ENCODE results near the gene ARPC1A. TPM values are rescaled to one million over a fixed set of nuclear protein-coding genes. Genes with fewer than 3 reads are reported as not detected.
"Not testable (repeated sequence)": the region's sequence is repeated elsewhere in the genome, so short reads cannot be mapped to it uniquely, and the experiment has no call there.

Gene ARPC1A
- total RNA-seq, 4 donors from 2014 or later, result 98.1 to 169 (median 140) TPM

DNA sequence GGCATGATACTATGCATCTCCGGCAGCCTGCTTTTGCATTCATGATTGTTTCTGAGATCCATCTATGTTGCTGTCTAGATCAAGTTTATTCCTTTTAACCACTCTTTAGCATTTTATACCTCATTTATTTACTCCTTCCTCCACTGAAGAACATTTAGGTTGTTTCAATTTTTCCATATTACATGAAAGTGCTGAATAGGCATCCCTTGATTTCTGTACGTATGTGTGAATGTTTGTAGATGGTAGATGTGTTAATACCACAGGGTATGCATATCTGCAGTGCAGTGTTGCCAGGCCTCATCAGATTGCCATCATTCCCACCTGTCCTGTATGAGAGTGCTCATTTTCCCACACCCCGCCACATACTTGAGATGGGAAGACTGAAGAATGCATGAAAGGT is 13.9 kb downstream of the ARPC1A start:
- TF ChIP-seq POLR2AphosphoS5 (IDR thresholded peaks at IDR 0.05) (no peak), EP300 (IDR thresholded peaks at IDR 0.05) (no peak), POLR2A (IDR thresholded peaks at IDR 0.05) (no peak)
- TF ChIP-seq, protein P1, sequence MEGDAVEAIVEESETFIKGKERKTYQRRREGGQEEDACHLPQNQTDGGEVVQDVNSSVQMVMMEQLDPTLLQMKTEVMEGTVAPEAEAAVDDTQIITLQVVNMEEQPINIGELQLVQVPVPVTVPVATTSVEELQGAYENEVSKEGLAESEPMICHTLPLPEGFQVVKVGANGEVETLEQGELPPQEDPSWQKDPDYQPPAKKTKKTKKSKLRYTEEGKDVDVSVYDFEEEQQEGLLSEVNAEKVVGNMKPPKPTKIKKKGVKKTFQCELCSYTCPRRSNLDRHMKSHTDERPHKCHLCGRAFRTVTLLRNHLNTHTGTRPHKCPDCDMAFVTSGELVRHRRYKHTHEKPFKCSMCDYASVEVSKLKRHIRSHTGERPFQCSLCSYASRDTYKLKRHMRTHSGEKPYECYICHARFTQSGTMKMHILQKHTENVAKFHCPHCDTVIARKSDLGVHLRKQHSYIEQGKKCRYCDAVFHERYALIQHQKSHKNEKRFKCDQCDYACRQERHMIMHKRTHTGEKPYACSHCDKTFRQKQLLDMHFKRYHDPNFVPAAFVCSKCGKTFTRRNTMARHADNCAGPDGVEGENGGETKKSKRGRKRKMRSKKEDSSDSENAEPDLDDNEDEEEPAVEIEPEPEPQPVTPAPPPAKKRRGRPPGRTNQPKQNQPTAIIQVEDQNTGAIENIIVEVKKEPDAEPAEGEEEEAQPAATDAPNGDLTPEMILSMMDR (IDR thresholded peaks at IDR 0.05), result no peak
- H3K27me3 ChIP-seq, result no peaks in the 10 kb centered on the region
- H3K36me3 ChIP-seq, result peaks cover 84% of the 10 kb centered on the region
- DNase-seq (ENCODE audit: low spot score in 2 of 2), result no peak
- H3K9me3 ChIP-seq, result no peaks in the 10 kb centered on the region
- H3K4me3 ChIP-seq, result no peak overlapping the region
- H3K27ac ChIP-seq, result no peak overlapping the region
- WGBS, result 98% methylated on average over 3 of the region's 3 CpGs
- no peaks in the 10 kb centered on the region for H3K4me1 ChIP-seq

DNA sequence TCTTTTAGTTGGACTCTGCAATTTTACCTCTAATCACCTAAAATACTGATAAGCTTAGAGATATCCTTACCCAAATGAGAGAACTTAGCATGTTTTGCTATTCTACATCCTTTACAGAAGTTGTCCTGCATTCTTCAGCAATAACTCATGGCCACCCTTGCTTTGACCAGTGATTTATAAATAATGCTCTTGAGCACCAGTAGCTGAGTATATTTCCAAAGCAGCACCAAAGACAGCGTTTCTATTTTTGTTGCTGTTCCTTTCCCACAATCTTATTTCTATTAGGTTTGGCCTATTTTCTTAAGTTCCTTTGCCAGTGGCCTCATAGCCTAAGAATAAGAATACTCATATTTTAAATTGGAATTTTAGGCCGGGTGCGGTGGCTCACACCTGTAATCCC is 15.0 kb downstream of the ARPC1A start:
- Histone ChIP-seq H3K9me3 (no peaks in the 10 kb centered on the region), H3K4me1 (no peaks in the 10 kb centered on the region), H3K27me3 (no peaks in the 10 kb centered on the region), H3K27ac (no peak overlapping the region), H3K36me3 (peaks cover 83% of the 10 kb centered on the region), H3K4me3 (no peak overlapping the region)
- WGBS, result 91% methylated on average over 3 of the region's 3 CpGs
- DNase-seq (ENCODE audit: low spot score in 2 of 2), result no peak
- TF ChIP-seq POLR2A (IDR thresholded peaks at IDR 0.05), result no peak
- TF ChIP-seq, protein P1 (IDR thresholded peaks at IDR 0.05), result no peak
- no peak for TF ChIP-seq POLR2AphosphoS5 (IDR thresholded peaks at IDR 0.05)
- no peak for TF ChIP-seq EP300 (IDR thresholded peaks at IDR 0.05)

DNA sequence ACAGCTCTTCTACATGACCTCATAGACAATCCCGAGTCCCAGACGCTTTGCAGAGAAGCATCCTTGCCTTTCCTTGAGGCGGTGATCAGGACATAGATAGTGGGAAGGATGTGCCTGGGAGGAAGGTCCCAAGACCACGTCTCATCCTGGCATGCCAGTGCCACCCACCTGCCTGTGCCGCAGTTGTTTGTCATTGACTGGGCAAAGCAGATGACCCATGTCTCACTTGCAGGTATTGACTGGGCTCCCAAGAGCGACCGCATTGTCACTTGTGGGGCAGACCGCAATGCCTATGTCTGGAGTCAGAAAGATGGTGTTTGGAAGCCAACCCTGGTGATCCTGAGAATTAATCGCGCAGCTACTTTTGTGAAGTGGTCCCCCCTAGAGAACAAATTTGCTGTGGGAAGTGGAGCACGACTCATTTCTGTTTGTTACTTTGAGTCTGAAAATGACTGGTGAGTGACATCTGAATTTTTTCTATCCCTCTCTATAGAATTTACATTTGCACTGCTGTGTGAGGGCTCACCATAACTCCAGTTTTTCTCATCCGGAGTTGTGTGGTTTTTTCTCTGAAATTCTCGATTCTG is 18.5 kb downstream of the ARPC1A start:
- Histone ChIP-seq H3K36me3 (peaks cover 90% of the 10 kb centered on the region), H3K9me3 (no peaks in the 10 kb centered on the region), H3K4me3 (no peak overlapping the region), H3K4me1 (no peaks in the 10 kb centered on the region), H3K27ac (no peak overlapping the region), H3K27me3 (no peaks in the 10 kb centered on the region)
- TF ChIP-seq EP300 (IDR thresholded peaks at IDR 0.05), result no peak
- TF ChIP-seq, protein P1 (IDR thresholded peaks at IDR 0.05), result no peak
- TF ChIP-seq POLR2A (IDR thresholded peaks at IDR 0.05), result no peak
- no peak for TF ChIP-seq POLR2AphosphoS5 (IDR thresholded peaks at IDR 0.05)
- no peak for DNase-seq (ENCODE audit: low spot score in 2 of 2)
- WGBS, result 91% methylated on average over 13 of the region's 13 CpGs

DNA sequence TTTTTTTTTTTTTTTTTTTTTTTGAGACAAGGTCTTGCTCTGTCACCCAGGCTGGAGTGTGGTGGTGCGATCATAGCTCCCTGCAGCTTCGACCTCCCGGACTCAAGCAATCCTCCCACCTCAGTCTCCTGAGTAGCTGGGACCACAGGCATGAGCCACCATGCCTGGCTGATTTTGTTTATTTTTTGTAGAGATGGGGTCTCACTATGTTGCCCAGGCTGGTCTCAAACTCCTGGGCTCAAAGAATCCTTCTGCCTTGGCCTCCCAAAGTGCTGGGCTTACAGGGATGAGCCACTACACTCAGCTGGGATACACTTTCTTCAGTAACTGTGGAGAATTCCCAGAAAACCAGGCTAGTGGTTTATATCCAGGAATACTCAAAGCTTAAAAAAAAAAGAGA is 24.9 kb downstream of the ARPC1A start:
- not testable (repeated sequence) for DNase-seq (ENCODE audit: low spot score in 2 of 2); H3K27me3 ChIP-seq; H3K4me1 ChIP-seq; H3K4me3 ChIP-seq; H3K9me3 ChIP-seq; H3K27ac ChIP-seq
- 94% methylated on average over 3 of the region's 3 CpGs for WGBS
- H3K36me3 ChIP-seq, result peaks cover 93% of the 10 kb centered on the region

DNA sequence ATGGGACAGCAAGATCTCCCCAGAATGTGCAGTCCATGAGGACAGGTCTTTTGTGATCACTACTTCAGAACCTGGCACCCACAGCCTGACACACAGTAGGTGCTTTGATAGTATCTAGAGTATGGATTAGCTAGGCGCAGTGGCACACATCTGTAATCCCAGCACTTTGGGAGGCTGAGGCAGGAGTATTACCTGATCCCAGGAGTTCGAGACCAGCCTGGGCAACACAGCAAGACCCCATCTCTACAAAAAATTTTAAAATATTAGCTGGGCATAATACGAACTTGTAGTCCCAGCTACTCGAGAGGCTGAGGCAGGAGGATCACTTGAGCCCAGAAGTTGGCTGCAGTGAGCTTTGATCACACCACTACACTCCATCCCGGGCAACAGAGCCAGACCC is 26.5 kb downstream of the ARPC1A start:
- H3K9me3 ChIP-seq, result no peaks in the 10 kb centered on the region

More for the DNA sequence above, 26.5 kb downstream of the ARPC1A start:
- Histone ChIP-seq H3K27me3 (no peaks in the 10 kb centered on the region), H3K4me1 (no peaks in the 10 kb centered on the region), H3K36me3 (peaks cover 96% of the 10 kb centered on the region), H3K27ac (no peak overlapping the region), H3K4me3 (no peak overlapping the region)
- 98% methylated on average over 5 of the region's 5 CpGs for WGBS
- no peak for TF ChIP-seq EP300 (IDR thresholded peaks at IDR 0.05)
- TF ChIP-seq POLR2A (IDR thresholded peaks at IDR 0.05), result no peak
- no peak for TF ChIP-seq POLR2AphosphoS5 (IDR thresholded peaks at IDR 0.05)
- TF ChIP-seq, protein P1 (IDR thresholded peaks at IDR 0.05), result no peak
- no peak for DNase-seq (ENCODE audit: low spot score in 2 of 2)

Measured in suprapubic skin (tissue), 4 donors.